ENCODE data around the gene ZBED1.

ZBED1 gene

GRCh38 chrX:2451501-2452316 is 49.1 kb downstream of the ZBED1 start:
- no peak for DNase-seq

- no peak for DNase-seq
These were observed 50.1 kb downstream of the ZBED1 start for GRCh38 chrX:2450681-2451080.

DNA sequence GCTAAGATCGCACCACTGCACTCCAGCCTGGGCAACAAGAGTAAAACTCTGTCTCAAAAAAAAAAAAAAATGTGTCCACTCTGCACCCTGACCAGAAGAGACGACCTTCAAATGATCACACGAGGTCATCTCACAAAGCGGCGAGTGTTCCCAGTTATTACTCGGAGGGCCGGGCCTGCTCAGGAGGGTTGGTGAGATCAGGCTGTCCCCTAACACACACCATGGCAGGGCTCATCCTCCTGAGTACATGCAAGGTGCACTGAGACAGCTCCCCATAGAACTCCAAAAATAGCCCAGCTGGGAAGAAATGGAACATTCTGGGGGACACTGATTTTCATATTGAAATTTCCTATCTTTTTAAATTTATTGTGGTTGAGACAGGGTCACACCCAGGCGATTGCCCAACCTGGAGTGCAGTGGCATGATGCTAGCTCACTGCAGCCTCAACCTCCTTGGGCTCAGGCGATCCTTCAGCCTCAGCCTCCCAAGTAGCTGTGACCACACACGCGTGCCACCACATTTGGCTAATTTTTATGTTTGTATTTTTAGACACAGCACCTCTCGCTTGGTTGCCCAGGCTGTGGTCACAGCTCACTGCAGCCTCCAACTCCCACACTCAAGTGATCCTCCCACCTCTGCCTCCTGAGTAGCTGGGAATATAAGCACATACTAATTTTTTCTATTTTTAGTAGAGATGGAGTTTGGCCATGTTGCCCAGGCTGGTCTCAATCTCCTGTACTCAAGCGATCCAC is 51.5 kb downstream of the ZBED1 start:
- DNase-seq = no peak

- DNase-seq = no peak
These were observed 53.3 kb downstream of the ZBED1 start for GRCh38 chrX:2447484-2447883.

GRCh38 chrX:2446815-2447214 is 54.0 kb downstream of the ZBED1 start:
- DNase-seq = no peak

- DNase-seq = no peak
These were observed 54.8 kb downstream of the ZBED1 start for GRCh38 chrX:2445662-2446623.

DNA sequence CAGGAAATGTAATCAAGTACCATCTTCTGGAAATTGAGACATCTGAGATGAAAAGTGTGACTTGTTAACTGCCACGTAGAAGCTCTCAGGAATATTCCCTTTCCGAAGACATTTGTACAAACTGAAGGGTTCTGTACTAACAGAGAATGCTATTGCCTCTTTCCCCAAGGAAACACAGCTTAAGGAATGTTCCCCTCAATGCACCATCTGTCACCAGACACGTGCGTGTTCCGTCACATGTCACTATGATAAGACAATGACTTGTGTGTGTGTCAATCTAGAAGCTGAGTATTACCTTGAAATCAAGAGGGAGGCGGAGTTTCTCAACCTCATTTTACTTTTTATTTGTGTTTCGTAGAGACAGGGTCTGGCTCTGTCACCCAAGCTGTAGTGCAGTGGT is 58.1 kb downstream of the ZBED1 start:
- DNase-seq = no peak

DNA sequence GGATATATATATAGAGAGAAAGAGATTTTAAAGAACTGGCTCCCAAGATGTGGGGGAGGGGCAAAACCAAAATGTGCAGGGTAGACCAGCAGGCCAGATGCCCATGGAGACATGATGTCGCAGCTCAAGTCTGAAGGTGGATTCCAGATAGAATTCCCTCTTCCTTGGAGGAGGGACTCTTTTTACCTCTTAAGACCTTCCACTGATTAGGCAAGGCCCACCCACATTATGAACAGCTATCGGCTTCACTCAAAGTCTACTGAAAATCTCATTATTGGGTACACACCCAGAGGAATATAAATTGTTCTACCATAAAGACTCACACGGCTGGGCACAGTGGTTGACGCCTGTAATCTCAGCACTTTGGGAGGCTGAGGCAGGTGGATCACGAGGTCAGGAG is 59.3 kb downstream of the ZBED1 start:
- DNase-seq = no peak

DNA sequence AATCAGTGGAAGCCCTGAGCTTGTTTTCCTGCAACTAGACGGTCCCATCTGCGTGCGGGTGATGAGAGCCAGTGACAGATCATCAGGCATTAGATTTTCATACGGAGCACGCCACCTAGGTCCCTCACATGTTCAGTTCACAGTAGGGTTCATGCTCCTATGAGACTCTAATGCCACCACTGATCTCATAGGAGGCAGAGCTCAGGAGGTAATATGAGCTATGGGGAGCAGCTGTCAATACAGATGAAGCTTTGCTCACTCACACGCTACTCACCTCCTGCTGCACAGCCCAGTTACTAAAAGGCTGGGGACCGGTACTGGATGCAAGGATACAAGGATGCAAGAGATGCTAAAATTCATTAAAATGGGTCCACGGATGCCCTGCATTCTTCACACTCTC is 61.2 kb downstream of the ZBED1 start:
- no peak for DNase-seq

Data from NCI-H1436 (cell line).